K562 (cell line): Measurements from ENCODE around the gene AMBRA1. TPM values are rescaled to one million over a fixed set of nuclear protein-coding genes. Genes with fewer than 3 reads are reported as not detected.

Source experiments
- ATAC-seq: fragments of 200-7000 bp; cut with Tn5 transposase; 3 replicates; pipeline ENCODE4 v1.9.1; 2020; ENCODE audit warnings: moderate library complexity
- BruUV-seq: library from RNA; stranded (reverse); fragments of 400-500 nt; replicated peaks from 2 replicates; lab custom pipeline; 2021; lab: Mats Ljungman, UMichigan
- CTCF ChIA-PET: fragments of 300-600 bp; formaldehyde crosslinking; extraction: SDS; loops from one replicate; lab custom pipeline; 2021; ENCODE audit warnings: low intra/inter-chr PET ratio; lab: Yijun Ruan, JAX
- POLR2A ChIA-PET: fragments of 300-600, 350-650 bp; sonication (Branson Sonifier 250); formaldehyde crosslinking; extraction: SDS; loops from one replicate; lab custom pipeline; 2021; ENCODE audit warnings: antibody characterized with exemption, inconsistent platforms; lab: Yijun Ruan, JAX
- DNase-seq, 4 experiments: peaks; one replicate each; pipeline versions ENCODE4 v3.0.0 to v3.0.0-alpha.2; 2011 to 2018; ENCODE audit warnings: low spot score in 3 of 4, mixed read lengths in 3 of 4; ENCODE audit errors: extremely low read depth in 1 of 4
- FAIRE-seq: peaks from 2 replicates; lab custom pipeline; 2011; peaks lifted over from hg19 to GRCh38; lab: Jason Lieb, UNC
- H2AFZ ChIP-seq: 2 replicates; pipeline ENCODE4 v1.6.0; 2011; ENCODE audit warnings: low read depth, low read length, control low read depth, inconsistent platforms
- H3K27ac ChIP-seq: fragments of 200-600 bp; 3 replicates; pipeline ENCODE4 v1.8.0; 2011; ENCODE audit warnings: low read depth, mild to moderate bottlenecking, control low read depth, inconsistent platforms, low read length, moderate library complexity, mixed read lengths; ENCODE audit errors: extremely low read depth
- H3K27me3 ChIP-seq, 2 experiments: fragments of 300-600 bp in 1 of 2; 2 replicates in 1 of 2; 3 replicates in 1 of 2; pipeline versions ENCODE4 v1.6.0 to v1.8.0; 2011; ENCODE audit warnings: inconsistent platforms in 2 of 2, low read length in 2 of 2, mild to moderate bottlenecking in 1 of 2, mixed read lengths in 1 of 2, moderate library complexity in 1 of 2; ENCODE audit not compliant: control insufficient read depth in 2 of 2, insufficient read depth in 2 of 2
- H3K36me3 ChIP-seq: fragments of 300-600 bp; 3 replicates; pipeline ENCODE4 v1.8.0; 2011; ENCODE audit warnings: mild to moderate bottlenecking, low read length, inconsistent platforms; ENCODE audit not compliant: control insufficient read depth, insufficient read depth
- H3K4me1 ChIP-seq, 2 experiments: fragments of 200-600 bp in 1 of 2; replicated peaks in 1 of 2; 2 replicates in 1 of 2; 3 replicates in 1 of 2; pipeline versions ENCODE4 v1.5.1 to v1.8.0; 2011; ENCODE audit warnings: inconsistent platforms in 2 of 2, low read length in 2 of 2, mild to moderate bottlenecking in 1 of 2, mixed read lengths in 1 of 2, moderate library complexity in 1 of 2; ENCODE audit not compliant: control insufficient read depth in 2 of 2, insufficient read depth in 2 of 2
- H3K4me2 ChIP-seq: 2 replicates; pipeline ENCODE4 v1.6.1; 2011; ENCODE audit warnings: low read length, control low read depth, inconsistent platforms, mixed read lengths; ENCODE audit not compliant: insufficient read depth
- H3K4me3 ChIP-seq: fragments of 200-600 bp; sonication (generic), shearing (Covaris generic); 2 replicates; pipeline ENCODE4 v1.5.1; 2016; ENCODE audit warnings: control low read depth, inconsistent platforms
- H3K79me2 ChIP-seq: fragments of 200-600 bp; 3 replicates; pipeline ENCODE4 v1.8.0; 2011; ENCODE audit warnings: low read length, inconsistent platforms; ENCODE audit not compliant: control insufficient read depth, insufficient read depth
- H3K9ac ChIP-seq, 2 experiments: 2 replicates each; pipeline versions ENCODE4 v1.6.0 to v1.6.1; 2011; ENCODE audit warnings: low read depth in 2 of 2, low read length in 2 of 2, control low read depth in 1 of 2, inconsistent platforms in 1 of 2, mild to moderate bottlenecking in 1 of 2, mixed read lengths in 1 of 2; ENCODE audit not compliant: insufficient read depth in 1 of 2
- H3K9me1 ChIP-seq: one replicate; pipeline ENCODE4 v1.6.0; 2011; ENCODE audit warnings: inconsistent platforms, mild to moderate bottlenecking, low read length, moderate library complexity; ENCODE audit not compliant: control insufficient read depth, insufficient read depth
- H3K9me3 ChIP-seq: replicated peaks from 2 replicates; pipeline ENCODE4 v1.5.1; 2011; ENCODE audit warnings: low read depth, low read length, inconsistent platforms; ENCODE audit not compliant: control insufficient read depth, insufficient read depth
- H4K20me1 ChIP-seq: replicated peaks from 2 replicates; pipeline ENCODE4 v1.6.1; 2011; ENCODE audit warnings: low read length, inconsistent platforms, mixed read lengths; ENCODE audit not compliant: control insufficient read depth, insufficient read depth
- CBX1 ChIP-seq: sonication (generic); IDR thresholded peaks from 2 replicates; pipeline ENCODE4 v1.6.1; 2016; ENCODE audit warnings: antibody characterized with exemption, low read depth, mild to moderate bottlenecking
- COPS2 ChIP-seq: fragments of 450-650 bp; conservative IDR thresholded peaks from 2 replicates; pipeline ENCODE4 v1.6.1; 2016; ENCODE audit warnings: mild to moderate bottlenecking, moderate library complexity
- ETV6 ChIP-seq, 3 experiments: fragments of 150-350 bp in 1 of 3; sonication (generic) in 1 of 3; formaldehyde crosslinking in 1 of 3; IDR thresholded peaks; 2 replicates each; pipeline versions ENCODE4 v1.6.1 to v1.8.0; 2014 to 2022; ENCODE audit warnings: borderline replicate concordance in 2 of 3, low read depth in 2 of 3, antibody characterized with exemption in 1 of 3, low read length in 1 of 3, mild to moderate bottlenecking in 1 of 3, missing genetic modification reagents in 1 of 3
- EWSR1 ChIP-seq: fragments of 450-650 bp; IDR thresholded peaks from 2 replicates; pipeline ENCODE4 v1.6.1; 2018; ENCODE audit warnings: borderline replicate concordance, mild to moderate bottlenecking, low read depth, moderate library complexity; ENCODE audit not compliant: partially characterized antibody
- FOXK2 ChIP-seq, 2 experiments: fragments of 450-650 bp; IDR thresholded peaks in 1 of 2; conservative IDR thresholded peaks in 1 of 2; 2 replicates each; pipeline ENCODE4 v1.6.1; 2016; ENCODE audit warnings: low read depth in 2 of 2, mild to moderate bottlenecking in 1 of 2
- POLR2AphosphoS2 ChIP-seq: IDR thresholded peaks from 2 replicates; pipeline ENCODE4 v1.6.1; 2012; ENCODE audit warnings: low read length, improper control_type of control experiment
- PRMT5 ChIP-seq: sonication (generic); formaldehyde crosslinking; IDR thresholded peaks from 2 replicates; pipeline ENCODE4 v1.5.0; 2020; ENCODE audit warnings: missing genetic modification reagents
- SMARCA4 ChIP-seq: fragments of 450-650 bp; IDR thresholded peaks from 2 replicates; pipeline ENCODE4 v1.6.1; 2016
- ZNF282 ChIP-seq: sonication (generic); formaldehyde crosslinking; IDR thresholded peaks from 2 replicates; pipeline ENCODE4 v1.8.1; 2023; ENCODE audit warnings: missing genetic modification reagents
- ZNF398 ChIP-seq: fragments of 250-450 bp; sonication (Bioruptor Pico); IDR thresholded peaks from 2 replicates; pipeline ENCODE4 v1.8.0; 2021; ENCODE audit warnings: moderate library complexity, mild to moderate bottlenecking, inconsistent platforms
- WGBS: fragments of 100-300 bp; shearing (Covaris generic); methylation state at CpG from one replicate; pipeline ENCODE4 v1.1.6; 2016; ENCODE audit warnings: low coverage, mixed read lengths; ENCODE audit not compliant: insufficient coverage; ENCODE audit errors: missing lambda C conversion rate; 5-methylcytosine and 5-hydroxymethylcytosine counted together
- in situ Hi-C: fragments of 300-500 bp; cut with MboI; formaldehyde crosslinking; loops from 4 replicates; pipeline ENCODE4 v1.15.0; 2018; ENCODE audit warnings: inconsistent platforms, mixed read lengths
- intact Hi-C: fragments of 100-400 bp; cut with micrococcal nuclease; formaldehyde crosslinking; loops from 2 replicates; pipeline ENCODE4 v1.14.2; 2022
- polyA plus RNA-seq, 8 experiments: library from polyadenylated mRNA; depleted of rRNA in 4 of 8; stranded (reverse) in 5 of 8; unstranded in 3 of 8; fragments of >200 nt; fragmentation: Nextera tagmentation in 2 of 8; fragmentation: Illumina TruSeq in 1 of 8; extraction: Ambion mirVana in 2 of 8; extraction: Trizol in 1 of 8; gene quantifications; 2 replicates each; pipeline versions ENCODE4 v1.2.1 to v1.2.3, GENCODE V29; 2011 to 2014; ENCODE audit warnings: inconsistent platforms in 1 of 8, missing spikeins in 1 of 8
- total RNA-seq, 7 experiments: library from RNA; depleted of rRNA in 6 of 7; stranded (reverse); fragments of >200 nt in 6 of 7; fragmentation: Illumina TruSeq in 2 of 7; extraction: Trizol in 2 of 7; gene quantifications; 2 replicates each; pipeline versions ENCODE4 v1.2.1 to v1.2.3, GENCODE V29; 2011 to 2021; ENCODE audit warnings: low replicate concordance in 1 of 7
- TF ChIP-seq, protein P1 (sequence below): fragments of 450-650 bp; IDR thresholded peaks from 2 replicates; pipeline ENCODE4 v1.6.1; 2016

AMBRA1 gene
- total and polyA plus RNA-seq, 9 of the 15 experiments (the other 6 are each of a cell fraction or from before 2014, with no cell fraction given): 0.15 to 24.5 (median 13.0) TPM

- no peak for TF ChIP-seq COPS2
Observed at GRCh38 chr11:46632502-46632901, 38.7 kb upstream of the AMBRA1 start (continued).

- ATAC-seq (no peak), DNase-seq (no peak), FAIRE-seq (no peak)
- no peaks in the 10 kb centered on the region for H4K20me1 ChIP-seq
- ChIA-PET CTCF (no interaction called here), POLR2A (interaction anchor here (0.6 to 1.3 kb wide), 4 partner anchors 11 to 262 kb away, joined by 3 to 4 read pairs (median 3); no protein-coding TSS in a partner anchor)
- no peak overlapping the region for H3K4me3 ChIP-seq
- WGBS: 79% methylated on average over 2 of the region's 2 CpGs
- no peak overlapping the region for H3K9ac ChIP-seq
- peaks cover 38% of the 10 kb centered on the region for H3K36me3 ChIP-seq
- no peaks in the 10 kb centered on the region for H3K9me1 ChIP-seq
- BruUV-seq: no TSS peak
- TF ChIP-seq ZNF398 (CRISPR knock-in tag) (no peak), EWSR1 (no peak), PRMT5 (CRISPR knock-in tag) (no peak), FOXK2 (conservative IDR thresholded peaks at IDR 0.05 in 1 of 2, IDR thresholded peaks at IDR 0.05 in 1 of 2; ENCODE audit: low read depth in 2 of 2) (no peak), ETV6 (IDR thresholded peaks at IDR 0.05; ENCODE audit: borderline replicate concordance in 1 of 2, low read depth in 2 of 2, low read length in 1 of 2) (no peak), ETV6 (CRISPR knock-in tag; IDR thresholded peaks at IDR 0.05; ENCODE audit: borderline replicate concordance) (no peak), ZNF282 (no peak), POLR2AphosphoS2 (no peak), CBX1 (no peak), SMARCA4 (no peak)
- TF ChIP-seq, protein P1, sequence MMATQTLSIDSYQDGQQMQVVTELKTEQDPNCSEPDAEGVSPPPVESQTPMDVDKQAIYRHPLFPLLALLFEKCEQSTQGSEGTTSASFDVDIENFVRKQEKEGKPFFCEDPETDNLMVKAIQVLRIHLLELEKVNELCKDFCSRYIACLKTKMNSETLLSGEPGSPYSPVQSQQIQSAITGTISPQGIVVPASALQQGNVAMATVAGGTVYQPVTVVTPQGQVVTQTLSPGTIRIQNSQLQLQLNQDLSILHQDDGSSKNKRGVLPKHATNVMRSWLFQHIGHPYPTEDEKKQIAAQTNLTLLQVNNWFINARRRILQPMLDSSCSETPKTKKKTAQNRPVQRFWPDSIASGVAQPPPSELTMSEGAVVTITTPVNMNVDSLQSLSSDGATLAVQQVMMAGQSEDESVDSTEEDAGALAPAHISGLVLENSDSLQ: no peak
- in situ Hi-C loops (no loop called here), intact Hi-C loops (no loop called here)
- no peak overlapping the region for H3K27ac ChIP-seq
- H3K9me3 ChIP-seq: no peaks in the 10 kb centered on the region
- H3K4me1 ChIP-seq: no peaks in the 10 kb centered on the region
- no peaks in the 10 kb centered on the region for H3K79me2 ChIP-seq
- no peak overlapping the region for H2AFZ ChIP-seq
- no peaks in the 10 kb centered on the region for H3K27me3 ChIP-seq
- H3K4me2 ChIP-seq: no peak overlapping the region
Observed at GRCh38 chr11:46631676-46632075, 37.9 kb upstream of the AMBRA1 start.
